Body of pancreas (tissue), 4 donors: Measurements from ENCODE around the gene LEF1.

Experiments
- CTCF ChIP-seq, 7 experiments: fragments of 450-650 bp in 4 of 7; fragments of 200-600 bp in 3 of 7; sonication (generic) in 3 of 7; IDR thresholded peaks; one replicate each; pipeline ENCODE4 v1.5.1; 2016 to 2019; ENCODE audit warnings: antibody characterized with exemption in 7 of 7
- POLR2A ChIP-seq, 3 donors: fragments of 450-650 bp; IDR thresholded peaks; one replicate each; pipeline ENCODE4 v1.6.1; 2016; ENCODE audit warnings: antibody characterized with exemption in 3 of 3, mild to moderate bottlenecking in 2 of 3

- TF ChIP-seq POLR2A (IDR thresholded peaks at IDR 0.05) (no peak), CTCF (IDR thresholded peaks at IDR 0.05) (no peak)
These were observed 57.0 kb downstream of the LEF1 start for GRCh38 chr4:108111781-108112180.
